ENCODE results near the gene TSEN34. TPM values are rescaled to one million over a fixed set of nuclear protein-coding genes. Genes with fewer than 3 reads are reported as not detected.
A peak's percentile ranks its signal among the peaks of the same experiment; 100 is the strongest.
"Not testable (repeated sequence)": the region's sequence is repeated elsewhere in the genome, so short reads cannot be mapped to it uniquely, and the experiment has no call there.

TSEN34 gene
- total RNA-seq, 2 experiments from 2014 or later = 10.9 to 13.6 TPM

- POLR2A ChIA-PET = interaction anchor here (0.6 to 6.5 kb wide), 2 partner anchors 17 to 71 kb away, joined by 3 to 49 read pairs; partner anchors contain the start of genes MBOAT7 and TSEN34
- Mint-ChIP-seq H3K36me3 (ENCODE audit: low read depth) (peaks cover 79% of the 10 kb centered on the region), H3K27me3 (no peaks in the 10 kb centered on the region), H3K4me1 (peaks cover 92% of the 10 kb centered on the region), H3K9me3 (no peaks in the 10 kb centered on the region), H3K27ac (peak overlapping the region; percentile 9), H3K4me3 (no peak overlapping the region)
- no peak for DNase-seq
- CTCF ChIA-PET = interaction anchor here (1.2 kb wide), 2 partner anchors 181 to 183 kb away, joined by 3 read pairs; no protein-coding TSS in a partner anchor
These were observed 16.5 kb downstream of the TSEN34 start for GRCh38 chr19:54207676-54207982.

GRCh38 chr19:54207983-54208783 lies 17.1 kb downstream of the TSEN34 start:
- Mint-ChIP-seq H3K36me3 (ENCODE audit: low read depth) (peaks cover 78% of the 10 kb centered on the region), H3K4me1 (peaks cover 88% of the 10 kb centered on the region), H3K9me3 (no peaks in the 10 kb centered on the region), H3K27me3 (no peaks in the 10 kb centered on the region), H3K4me3 (no peak overlapping the region), H3K27ac (peak overlapping the region; percentile 9)
- no peak for DNase-seq
- CTCF ChIA-PET = interaction anchor here (1.2 to 1.5 kb wide), 3 partner anchors 38 to 182 kb away, joined by 3 read pairs; no protein-coding TSS in a partner anchor
- POLR2A ChIA-PET = interaction anchor here (0.6 to 6.5 kb wide), 4 partner anchors 8 to 1286 kb away, joined by 3 to 60 read pairs (median 26); partner anchors contain the start of genes MBOAT7, RPS9 and TSEN34

GRCh38 chr19:54208784-54209057 lies 17.6 kb downstream of the TSEN34 start:
- Mint-ChIP-seq H3K27ac (peak overlapping the region; percentile 9), H3K36me3 (ENCODE audit: low read depth) (peaks cover 74% of the 10 kb centered on the region), H3K4me3 (no peak overlapping the region), H3K9me3 (no peaks in the 10 kb centered on the region), H3K27me3 (no peaks in the 10 kb centered on the region), H3K4me1 (peaks cover 83% of the 10 kb centered on the region)
- ChIA-PET CTCF (interaction anchor here (1.2 to 1.5 kb wide), 3 partner anchors 38 to 182 kb away, joined by 3 read pairs; no protein-coding TSS in a partner anchor), POLR2A (interaction anchor here (0.6 to 6.5 kb wide), 3 partner anchors 8 to 1286 kb away, joined by 3 to 60 read pairs (median 49); partner anchors contain the start of genes MBOAT7, RPS9 and TSEN34)
- DNase-seq = no peak

GRCh38 chr19:54209058-54209810 lies 18.1 kb downstream of the TSEN34 start:
- Mint-ChIP-seq H3K4me3 (no peak overlapping the region), H3K4me1 (peaks cover 78% of the 10 kb centered on the region), H3K27ac (no peak overlapping the region), H3K36me3 (ENCODE audit: low read depth) (peaks cover 71% of the 10 kb centered on the region), H3K27me3 (no peaks in the 10 kb centered on the region), H3K9me3 (no peaks in the 10 kb centered on the region)
- ChIA-PET CTCF (interaction anchor here (1.2 to 3.0 kb wide), 3 partner anchors 39 to 181 kb away, joined by 3 to 16 read pairs (median 3); no protein-coding TSS in a partner anchor), POLR2A (interaction anchor here (0.6 to 6.5 kb wide), 6 partner anchors 9 to 1285 kb away, joined by 3 to 60 read pairs (median 4); partner anchors contain the start of genes LENG1, MBOAT7, PRPF31 and RPS9)
- DNase-seq = no peak

- Mint-ChIP-seq H3K9me3 (no peaks in the 10 kb centered on the region), H3K27ac (peak overlapping the region; percentile 74), H3K36me3 (ENCODE audit: low read depth) (peaks cover 64% of the 10 kb centered on the region), H3K27me3 (no peaks in the 10 kb centered on the region), H3K4me1 (peaks cover 71% of the 10 kb centered on the region), H3K4me3 (no peak overlapping the region)
- ChIA-PET POLR2A (interaction anchor here (0.7 to 6.5 kb wide), 8 partner anchors 9 to 178 kb away, joined by 3 to 60 read pairs (median 4); partner anchors contain the start of genes LENG1, MBOAT7, PRPF31 and RPS9), CTCF (interaction anchor here (0.7 to 3.0 kb wide), 5 partner anchors 20 to 1130 kb away, joined by 3 to 16 read pairs (median 4); partner anchors contain the start of genes KMT5C and MBOAT7)
- no peak for DNase-seq
These were observed 18.8 kb downstream of the TSEN34 start for GRCh38 chr19:54209811-54210494.

GRCh38 chr19:54211235-54211634 lies 20.1 kb downstream of the TSEN34 start:
- peaks cover 58% of the 10 kb centered on the region for H3K4me1 Mint-ChIP-seq
- peak overlapping the region; percentile 1 for H3K4me3 Mint-ChIP-seq

GRCh38 chr19:54214217-54214616 lies 23.1 kb downstream of the TSEN34 start:
- H3K4me1 Mint-ChIP-seq = peaks cover 28% of the 10 kb centered on the region
- H3K9me3 Mint-ChIP-seq, CTCF ChIA-PET, H3K27ac Mint-ChIP-seq, DNase-seq, H3K4me3 Mint-ChIP-seq, POLR2A ChIA-PET, H3K27me3 Mint-ChIP-seq: not testable (repeated sequence)
- H3K36me3 Mint-ChIP-seq (ENCODE audit: low read depth) = peaks cover 32% of the 10 kb centered on the region

More at GRCh38 chr19:54211235-54211634, 20.1 kb downstream of the TSEN34 start:
- peaks cover 51% of the 10 kb centered on the region for H3K36me3 Mint-ChIP-seq (ENCODE audit: low read depth)
- no peak for DNase-seq
- ChIA-PET POLR2A (interaction anchor here (0.9 to 6.5 kb wide), 6 partner anchors 11 to 52 kb away, joined by 3 to 60 read pairs (median 4); partner anchors contain the start of genes LENG1, MBOAT7, RPS9 and TSEN34), CTCF (interaction anchor here (0.7 to 3.0 kb wide), 5 partner anchors 11 to 79 kb away, joined by 3 to 16 read pairs (median 5); partner anchors contain the start of genes MBOAT7 and RPS9)
- H3K27me3 Mint-ChIP-seq = no peaks in the 10 kb centered on the region
- peak overlapping the region; percentile 74 for H3K27ac Mint-ChIP-seq
- no peaks in the 10 kb centered on the region for H3K9me3 Mint-ChIP-seq

GRCh38 chr19:54214734-54215133 lies 23.6 kb downstream of the TSEN34 start:
- DNase-seq, POLR2A ChIA-PET, H3K4me3 Mint-ChIP-seq, H3K9me3 Mint-ChIP-seq, H3K27me3 Mint-ChIP-seq, CTCF ChIA-PET, H3K27ac Mint-ChIP-seq: not testable (repeated sequence)
- Mint-ChIP-seq H3K4me1 (peaks cover 23% of the 10 kb centered on the region), H3K36me3 (ENCODE audit: low read depth) (peaks cover 33% of the 10 kb centered on the region)

- DNase-seq = no peak
- Mint-ChIP-seq H3K27me3 (no peaks in the 10 kb centered on the region), H3K4me3 (no peak overlapping the region), H3K36me3 (ENCODE audit: low read depth) (peaks cover 21% of the 10 kb centered on the region), H3K9me3 (no peaks in the 10 kb centered on the region), H3K27ac (no peak overlapping the region), H3K4me1 (peaks cover 5% of the 10 kb centered on the region)
- ChIA-PET POLR2A (no interaction called here), CTCF (interaction anchor here (0.7 kb wide), 1 partner anchor 41 kb away, joined by 3 read pairs; no protein-coding TSS in a partner anchor)
These were observed 25.8 kb downstream of the TSEN34 start for GRCh38 chr19:54216869-54217268.

GRCh38 chr19:54217517-54218247 lies 26.6 kb downstream of the TSEN34 start:
- H3K4me3 Mint-ChIP-seq, DNase-seq, H3K4me1 Mint-ChIP-seq, H3K9me3 Mint-ChIP-seq, H3K27me3 Mint-ChIP-seq, H3K27ac Mint-ChIP-seq, POLR2A ChIA-PET, CTCF ChIA-PET: not testable (repeated sequence)
- H3K36me3 Mint-ChIP-seq (ENCODE audit: low read depth) = peaks cover 19% of the 10 kb centered on the region

- Mint-ChIP-seq H3K4me3 (no peak overlapping the region), H3K4me1 (peaks cover 10% of the 10 kb centered on the region), H3K9me3 (no peaks in the 10 kb centered on the region), H3K27ac (no peak overlapping the region), H3K27me3 (peaks cover 2% of the 10 kb centered on the region), H3K36me3 (ENCODE audit: low read depth) (peaks cover 14% of the 10 kb centered on the region)
- CTCF ChIA-PET = no interaction called here
- POLR2A ChIA-PET = no interaction called here
- no peak for DNase-seq
These were observed 27.2 kb downstream of the TSEN34 start for GRCh38 chr19:54218259-54218658.
